H1 (cell line): ENCODE data around the gene PRSS12. TPM values are rescaled to one million over a fixed set of nuclear protein-coding genes. Genes with fewer than 3 reads are reported as not detected.

Source experiments
- CTCF ChIA-PET: fragments of 300-600 bp; sonication (Branson Sonifier 250); formaldehyde crosslinking; loops from one replicate; lab custom pipeline; 2021; ENCODE audit not compliant: partially characterized antibody; lab: Charles Lee
- POLR2A ChIA-PET: fragments of 300-600 bp; sonication (Branson Sonifier 250); formaldehyde crosslinking; loops from one replicate; lab custom pipeline; 2021; ENCODE audit warnings: inconsistent platforms; ENCODE audit not compliant: partially characterized antibody; lab: Charles Lee
- DNase-seq, 2 experiments: peaks; one replicate each; pipeline versions ENCODE4 v3.0.0 to v3.0.0-alpha.2; 2010 to 2022; ENCODE audit warnings: low spot score in 2 of 2, low read depth in 1 of 2, mixed read lengths in 1 of 2
- FAIRE-seq: peaks from 2 replicates; lab custom pipeline; 2011; peaks lifted over from hg19 to GRCh38; lab: Jason Lieb, UNC
- H2AFZ ChIP-seq: 2 replicates; pipeline ENCODE4 v1.8.1; 2012; ENCODE audit warnings: low read length, inconsistent platforms
- H2AK5ac ChIP-seq: 2 replicates; pipeline ENCODE4 v1.6.1; 2013; ENCODE audit warnings: low read depth, low read length
- H2BK120ac ChIP-seq: replicated peaks from 2 replicates; pipeline ENCODE3; 2013; ENCODE audit warnings: low read depth, low read length, inconsistent platforms
- H2BK12ac ChIP-seq: 2 replicates; pipeline ENCODE4 v1.6.1; 2013; ENCODE audit warnings: low read depth, low read length
- H2BK15ac ChIP-seq: 2 replicates; pipeline ENCODE4 v1.6.1; 2013; ENCODE audit warnings: low read length
- H2BK20ac ChIP-seq: 2 replicates; pipeline ENCODE4 v1.6.1; 2013; ENCODE audit warnings: low read length
- H2BK5ac ChIP-seq: 2 replicates; pipeline ENCODE4 v1.6.1; 2013; ENCODE audit warnings: low read depth, low read length
- H3K14ac ChIP-seq: 2 replicates; pipeline ENCODE4 v1.6.1; 2013; ENCODE audit warnings: inconsistent platforms; ENCODE audit not compliant: insufficient read length
- H3K18ac ChIP-seq: 2 replicates; pipeline ENCODE4 v1.6.1; 2013; ENCODE audit warnings: low read length; ENCODE audit errors: extremely low read depth
- H3K23ac ChIP-seq: 2 replicates; pipeline ENCODE4 v1.6.1; 2013; ENCODE audit warnings: inconsistent platforms; ENCODE audit not compliant: insufficient read length
- H3K23me2 ChIP-seq: 2 replicates; pipeline ENCODE4 v1.6.1; 2013; ENCODE audit warnings: low read depth, low read length
- H3K27ac ChIP-seq: 2 replicates; pipeline ENCODE4 v1.6.1; 2011; ENCODE audit warnings: low read depth, low read length, inconsistent platforms
- H3K27me3 ChIP-seq, 4 experiments: replicated peaks in 1 of 4; 1 replicate in 1 of 4; 2 replicates in 3 of 4; pipeline versions ENCODE4 v1.6.1 to v1.8.1; 2011 to 2013; ENCODE audit warnings: low read length in 3 of 4, mild to moderate bottlenecking in 3 of 4, inconsistent platforms in 2 of 4, mixed read lengths in 2 of 4, moderate library complexity in 1 of 4; ENCODE audit not compliant: control insufficient read depth in 3 of 4, insufficient read depth in 3 of 4; ENCODE audit errors: extremely low read depth in 1 of 4
- H3K36me3 ChIP-seq, 4 experiments: 2 replicates each; pipeline versions ENCODE4 v1.6.1 to v1.8.1; 2011 to 2013; ENCODE audit warnings: mild to moderate bottlenecking in 4 of 4, low read length in 3 of 4, moderate library complexity in 2 of 4, control low read depth in 1 of 4, inconsistent platforms in 1 of 4; ENCODE audit not compliant: insufficient read depth in 4 of 4, control insufficient read depth in 2 of 4
- H3K4ac ChIP-seq: replicated peaks from 2 replicates; pipeline ENCODE3; 2013; ENCODE audit warnings: low read length, low read depth, mixed read lengths, inconsistent platforms; ENCODE audit not compliant: insufficient read length
- H3K4me1 ChIP-seq, 4 experiments: replicated peaks in 1 of 4; 1 replicate in 1 of 4; 2 replicates in 3 of 4; pipeline versions ENCODE4 v1.6.1 to v1.8.1; 2011 to 2013; ENCODE audit warnings: low read length in 3 of 4, inconsistent platforms in 2 of 4, mixed read lengths in 1 of 4; ENCODE audit not compliant: insufficient read depth in 4 of 4, control insufficient read depth in 3 of 4
- H3K4me2 ChIP-seq, 2 experiments: 2 replicates each; pipeline versions ENCODE4 v1.6.1 to v1.8.1; 2011 to 2013; ENCODE audit warnings: low read depth in 2 of 2, low read length in 2 of 2, control low read depth in 1 of 2, inconsistent platforms in 1 of 2, mild to moderate bottlenecking in 1 of 2; ENCODE audit not compliant: insufficient read depth in 1 of 2
- H3K4me3 ChIP-seq, 4 experiments: fragments of 200-600, 300-600 bp in 1 of 4; sonication (generic), shearing (Covaris generic), sonication (Bioruptor Twin) in 1 of 4; 2 replicates each; pipeline versions ENCODE4 v1.5.1 to v1.8.1; 2011 to 2016; ENCODE audit warnings: low read length in 4 of 4, low read depth in 3 of 4, control low read depth in 2 of 4, inconsistent platforms in 2 of 4, mild to moderate bottlenecking in 2 of 4, mixed read lengths in 1 of 4, moderate library complexity in 1 of 4; ENCODE audit not compliant: insufficient read depth in 2 of 4; ENCODE audit errors: extremely low read depth in 1 of 4
- H3K56ac ChIP-seq: replicated peaks from 2 replicates; pipeline ENCODE3; 2013; ENCODE audit warnings: low read depth, mild to moderate bottlenecking, mixed read lengths, low read length, inconsistent platforms; ENCODE audit not compliant: insufficient read length
- H3K79me1 ChIP-seq: 2 replicates; pipeline ENCODE4 v1.6.1; 2013; ENCODE audit warnings: low read depth, low read length, control low read depth
- H3K79me2 ChIP-seq, 2 experiments: 2 replicates each; pipeline versions ENCODE4 v1.6.1 to v1.8.1; 2012 to 2013; ENCODE audit warnings: low read length in 2 of 2, mild to moderate bottlenecking in 2 of 2, inconsistent platforms in 1 of 2; ENCODE audit not compliant: insufficient read depth in 2 of 2, control insufficient read depth in 1 of 2
- H3K9ac ChIP-seq, 4 experiments: replicated peaks in 1 of 4; 1 replicate in 1 of 4; 2 replicates in 3 of 4; pipeline versions ENCODE4 v1.6.1 to v1.8.1; 2011 to 2013; ENCODE audit warnings: low read depth in 3 of 4, low read length in 3 of 4, control low read depth in 2 of 4, mild to moderate bottlenecking in 2 of 4, moderate library complexity in 2 of 4, inconsistent platforms in 1 of 4; ENCODE audit errors: extremely low read depth in 1 of 4
- H3K9me3 ChIP-seq, 2 experiments: 2 replicates each; pipeline versions ENCODE4 v1.6.1 to v1.8.1; 2012 to 2013; ENCODE audit warnings: mild to moderate bottlenecking in 2 of 2, moderate library complexity in 2 of 2, control low read depth in 1 of 2, inconsistent platforms in 1 of 2, low read depth in 1 of 2, low read length in 1 of 2, mixed read lengths in 1 of 2; ENCODE audit not compliant: insufficient read depth in 2 of 2
- H4K20me1 ChIP-seq, 2 experiments: replicated peaks in 1 of 2; 2 replicates each; pipeline versions ENCODE3 to v1.8.1; 2011 to 2013; ENCODE audit warnings: inconsistent platforms in 2 of 2, low read length in 2 of 2, mild to moderate bottlenecking in 1 of 2; ENCODE audit not compliant: insufficient read depth in 2 of 2, control insufficient read depth in 1 of 2
- H4K5ac ChIP-seq: 2 replicates; pipeline ENCODE4 v1.6.1; 2013; ENCODE audit warnings: low read length, low read depth, mixed read lengths, inconsistent platforms; ENCODE audit not compliant: insufficient read length
- H4K8ac ChIP-seq: 2 replicates; pipeline ENCODE4 v1.8.0; 2013; ENCODE audit warnings: mild to moderate bottlenecking, moderate library complexity, low read length, inconsistent platforms; ENCODE audit not compliant: insufficient read depth; ENCODE audit errors: extremely low read depth
- H4K91ac ChIP-seq: replicated peaks from 2 replicates; pipeline ENCODE3; 2013; ENCODE audit warnings: low read length, mixed read lengths, inconsistent platforms; ENCODE audit not compliant: insufficient read length
- EP300 ChIP-seq, 2 experiments: IDR thresholded peaks; 1 replicate in 1 of 2; 2 replicates in 1 of 2; pipeline ENCODE4 v1.6.1; 2011 to 2012; ENCODE audit warnings: low read depth in 2 of 2, low read length in 2 of 2, mild to moderate bottlenecking in 2 of 2, borderline replicate concordance in 1 of 2, inconsistent platforms in 1 of 2, moderate library complexity in 1 of 2
- KDM1A ChIP-seq: fragments of 200-600, 300-600 bp; sonication (generic); IDR thresholded peaks from 2 replicates; pipeline ENCODE4 v1.7.1; 2016; ENCODE audit warnings: mild to moderate bottlenecking, low read length, borderline replicate concordance
- MAX ChIP-seq: IDR thresholded peaks from 2 replicates; pipeline ENCODE4 v1.6.1; 2012; ENCODE audit warnings: inconsistent platforms
- POLR2A ChIP-seq, 2 experiments: IDR thresholded peaks; 1 replicate in 1 of 2; 2 replicates in 1 of 2; pipeline ENCODE4 v1.6.1; 2011; ENCODE audit warnings: low read depth in 2 of 2, low read length in 2 of 2, mild to moderate bottlenecking in 2 of 2; ENCODE audit errors: control extremely low read depth in 1 of 2
- SP4 ChIP-seq: IDR thresholded peaks from 2 replicates; pipeline ENCODE4 v1.6.1; 2012; ENCODE audit warnings: low read length, inconsistent platforms
- WGBS, 2 experiments: shearing (Covaris generic) in 1 of 2; methylation state at CpG; one replicate each; pipeline versions ENCODE4 v1.1.6 to v1.1.7; 2013 to 2015; ENCODE audit warnings: low lambda C conversion rate in 2 of 2, mixed read lengths in 2 of 2, inconsistent platforms in 1 of 2, low coverage in 1 of 2, missing lambda C conversion rate in 1 of 2; ENCODE audit not compliant: insufficient replicate concordance in 2 of 2, insufficient coverage in 1 of 2, insufficient read length in 1 of 2; ENCODE audit errors: extremely low coverage in 1 of 2, missing lambda C conversion rate in 1 of 2; 5-methylcytosine and 5-hydroxymethylcytosine counted together
- polyA plus RNA-seq, 7 experiments: library from polyadenylated mRNA; depleted of rRNA in 3 of 7; stranded (reverse) in 5 of 7; unstranded in 2 of 7; fragments of >200 nt in 5 of 7; fragments of 200-250 nt in 2 of 7; gene quantifications; 1 replicate in 5 of 7; 2 replicates in 1 of 7; 4 replicates in 1 of 7; pipeline versions ENCODE4 v1.2.1 to v1.2.3, GENCODE V29; 2011 to 2013; ENCODE audit warnings: missing spikeins in 2 of 7, mixed read lengths in 2 of 7
- total RNA-seq: library from RNA; stranded (reverse); fragmentation: NEBNext Ultra II Directional; extraction: Animal tissue kit (Norgen Biotek cat#: 25700); gene quantifications from 2 replicates; pipeline ENCODE4 v1.2.1, GENCODE V29; 2021

The PRSS12 gene
- total and polyA plus RNA-seq, 2 of the 8 experiments (the other 6 are each of a cell fraction or from before 2014, with no cell fraction given) = 2.6 to 9.3 TPM

GRCh38 chr4:118346495-118346894 is 6.3 kb downstream of the PRSS12 start:
- DNase-seq = no peak
- no peak overlapping the region for H3K14ac ChIP-seq
- H3K4me2 ChIP-seq = no peak overlapping the region
- no peaks in the 10 kb centered on the region for H3K23me2 ChIP-seq
- H2BK120ac ChIP-seq = no peak overlapping the region
- H3K56ac ChIP-seq = no peak overlapping the region
- no peak overlapping the region for H2BK20ac ChIP-seq
- no peak overlapping the region for H4K91ac ChIP-seq
- H2BK12ac ChIP-seq = no peak overlapping the region
- CTCF ChIA-PET = no interaction called here
- no peaks in the 10 kb centered on the region for H4K20me1 ChIP-seq
- H3K4ac ChIP-seq = no peak overlapping the region
- H3K9me3 ChIP-seq = no peaks in the 10 kb centered on the region
- H3K27ac ChIP-seq = no peak overlapping the region
- H3K4me3 ChIP-seq = no peak overlapping the region
- peaks cover 0 to 3% (median under 1%) of the 10 kb centered on the region in 4 experiments; a peak in 4 of 7 replicates for H3K27me3 ChIP-seq
- no peaks in the 10 kb centered on the region for H3K36me3 ChIP-seq
- no peak overlapping the region for H2AK5ac ChIP-seq
- FAIRE-seq = no peak
- no peaks in the 10 kb centered on the region for H3K79me1 ChIP-seq
- no peaks in the 10 kb centered on the region for H3K79me2 ChIP-seq
- H3K9ac ChIP-seq = no peak overlapping the region
- no peak overlapping the region for H4K5ac ChIP-seq
- no peak overlapping the region for H2BK15ac ChIP-seq
- no peak overlapping the region for H3K23ac ChIP-seq
- H3K4me1 ChIP-seq = peaks cover 0 to 6% (median 2%) of the 10 kb centered on the region in 4 experiments; a peak in 1 of 7 replicates
- TF ChIP-seq KDM1A (no peak), POLR2A (IDR thresholded peaks at IDR 0.05; ENCODE audit: control extremely low read depth in 1 of 2, low read depth in 2 of 2, low read length in 2 of 2) (no peak), MAX (no peak), SP4 (no peak), EP300 (IDR thresholded peaks at IDR 0.05; ENCODE audit: borderline replicate concordance in 1 of 2, low read depth in 2 of 2, low read length in 2 of 2) (no peak)
- TF ChIP-seq, all 59 proteins: peak for 0
- H2AFZ ChIP-seq = no peak overlapping the region
- WGBS, 2 experiments = 88% methylated on average over 4 of the region's 4 CpGs; no CpG with 5 or more reads in 1 of the 2 experiments
- POLR2A ChIA-PET = interaction anchor here (0.8 kb wide), 1 partner anchor 38 kb away, joined by 3 read pairs; no protein-coding TSS in a partner anchor
- no peak overlapping the region for H3K18ac ChIP-seq
- no peak overlapping the region for H4K8ac ChIP-seq
- no peak overlapping the region for H2BK5ac ChIP-seq
